ENCODE data around the gene NDFIP1.
"Not testable (repeated sequence)": the region's sequence is repeated elsewhere in the genome, so short reads cannot be mapped to it uniquely, and the experiment has no call there.

The NDFIP1 gene

GRCh38 chr5:142120247-142120935 is 11.8 kb downstream of the NDFIP1 start:
- DNase-seq: no peak

GRCh38 chr5:142122121-142122520 is 13.5 kb downstream of the NDFIP1 start:
- no peak for DNase-seq

GRCh38 chr5:142125378-142125777 is 16.8 kb downstream of the NDFIP1 start:
- no peak for DNase-seq

GRCh38 chr5:142125963-142126362 is 17.4 kb downstream of the NDFIP1 start:
- no peak for DNase-seq

- no peak for DNase-seq
Observed at GRCh38 chr5:142128675-142129208, 20.2 kb downstream of the NDFIP1 start.

GRCh38 chr5:142129446-142130066 is 21.0 kb downstream of the NDFIP1 start:
- DNase-seq: no peak

GRCh38 chr5:142131394-142131793 is 22.8 kb downstream of the NDFIP1 start:
- DNase-seq: no peak

- DNase-seq: no peak
Observed at GRCh38 chr5:142132916-142133315, 24.3 kb downstream of the NDFIP1 start.

- DNase-seq: no peak
Observed at GRCh38 chr5:142133330-142134206, 25.0 kb downstream of the NDFIP1 start.

GRCh38 chr5:142134331-142135010 is 25.9 kb downstream of the NDFIP1 start:
- no peak for DNase-seq

- DNase-seq: no peak
Observed at GRCh38 chr5:142141463-142141862, 32.9 kb downstream of the NDFIP1 start.

- DNase-seq: no peak
Observed at GRCh38 chr5:142143878-142144277, 35.3 kb downstream of the NDFIP1 start.

- DNase-seq: no peak
Observed at GRCh38 chr5:142145106-142145900, 36.7 kb downstream of the NDFIP1 start.

- DNase-seq: no peak
Observed at GRCh38 chr5:142149363-142149762, 40.8 kb downstream of the NDFIP1 start.

GRCh38 chr5:142150431-142150830 is 41.9 kb downstream of the NDFIP1 start:
- no peak for DNase-seq

GRCh38 chr5:142151436-142152383 is 43.1 kb downstream of the NDFIP1 start:
- DNase-seq: no peak

- DNase-seq: no peak
Observed at GRCh38 chr5:142152384-142152732, 43.8 kb downstream of the NDFIP1 start.

- DNase-seq: no peak
Observed at GRCh38 chr5:142153674-142154448, 45.3 kb downstream of the NDFIP1 start.

GRCh38 chr5:142154449-142154841 is 45.9 kb downstream of the NDFIP1 start:
- not testable (repeated sequence) for DNase-seq

GRCh38 chr5:142156839-142157463 is 48.4 kb downstream of the NDFIP1 start:
- no peak for DNase-seq

Data from KG1 (cell line).